ENCODE data around the gene MYO10.

Gene MYO10

GRCh38 chr5:16615741-16616535, 320.1 kb downstream of the MYO10 start:
- Histone ChIP-seq H3K9me3 (ENCODE audit: insufficient read depth, low read length, severe bottlenecking) (no peaks in the 10 kb centered on the region), H3K4me3 (ENCODE audit: low read depth in 1 of 2, low read length in 2 of 2) (peak overlapping the region in 1 of 2 experiments; percentile 52; a peak in 2 of 4 replicates), H3K9ac (ENCODE audit: low read depth, low read length) (peak overlapping the region; percentile 24; the same call in 1 of the 2 replicates), H4K20me1 (ENCODE audit: insufficient read depth, low read length) (no peaks in the 10 kb centered on the region), H3K36me3 (ENCODE audit: insufficient read depth, low read length) (no peaks in the 10 kb centered on the region), H3K27ac (ENCODE audit: low read length) (no peak overlapping the region), H3K27me3 (ENCODE audit: insufficient read depth, low read length, poor library complexity) (peaks cover 38% of the 10 kb centered on the region), H2AFZ (ENCODE audit: low read depth, low read length) (no peak overlapping the region), H3K4me1 (ENCODE audit: insufficient read depth, low read length) (peaks cover 15% of the 10 kb centered on the region), H3K79me2 (ENCODE audit: insufficient read depth, low read length) (no peaks in the 10 kb centered on the region), H3K4me2 (ENCODE audit: insufficient read depth, low read length) (peak overlapping the region; percentile 69)
- DNase-seq, result no peak
- TF ChIP-seq EZH2 (IDR thresholded peaks at IDR 0.05; ENCODE audit: borderline replicate concordance, low read depth, low read length, severe bottlenecking) (no peak), CTCF (IDR thresholded peaks at IDR 0.05; ENCODE audit: borderline replicate concordance, extremely low read depth, low read length, poor library complexity, severe bottlenecking) (no peak)
- ATAC-seq (ENCODE audit: insufficient read depth, low read depth), result no peak

- Histone ChIP-seq H3K27ac (ENCODE audit: low read length) (no peak overlapping the region), H3K36me3 (ENCODE audit: insufficient read depth, low read length) (no peaks in the 10 kb centered on the region), H3K9me3 (ENCODE audit: insufficient read depth, low read length, severe bottlenecking) (no peaks in the 10 kb centered on the region), H3K4me3 (ENCODE audit: low read depth in 1 of 2, low read length in 2 of 2) (no peak overlapping the region), H3K27me3 (ENCODE audit: insufficient read depth, low read length, poor library complexity) (peaks cover 13% of the 10 kb centered on the region), H2AFZ (ENCODE audit: low read depth, low read length) (no peak overlapping the region), H4K20me1 (ENCODE audit: insufficient read depth, low read length) (no peaks in the 10 kb centered on the region), H3K79me2 (ENCODE audit: insufficient read depth, low read length) (no peaks in the 10 kb centered on the region), H3K9ac (ENCODE audit: low read depth, low read length) (no peak overlapping the region), H3K4me2 (ENCODE audit: insufficient read depth, low read length) (no peak overlapping the region), H3K4me1 (ENCODE audit: insufficient read depth, low read length) (peaks cover 10% of the 10 kb centered on the region)
- no peak for DNase-seq
- no peak for TF ChIP-seq EZH2 (IDR thresholded peaks at IDR 0.05; ENCODE audit: borderline replicate concordance, low read depth, low read length, severe bottlenecking)
- TF ChIP-seq CTCF (IDR thresholded peaks at IDR 0.05; ENCODE audit: borderline replicate concordance, extremely low read depth, low read length, poor library complexity, severe bottlenecking), result no peak
- ATAC-seq (ENCODE audit: insufficient read depth, low read depth), result no peak
These were observed 324.1 kb downstream of the MYO10 start for GRCh38 chr5:16612007-16612406.
